Stimulated activated naive B cell treated with anti-CD40 and anti-IgM and Interleukin-4, amounts not matched to agents 10 μg/mL and 1 μg/mL and 100 μg/mL, for 72 hours (primary cell): ENCODE data around the gene TBPL1.
"Not testable (repeated sequence)": the region's sequence is repeated elsewhere in the genome, so short reads cannot be mapped to it uniquely, and the experiment has no call there.

Experiments used
- ATAC-seq, 2 donors: fragments of 150-1000 bp; cut with Tn5 transposase; replicated peaks; 2 replicates each; pipeline ENCODE4 v1.10.0; 2021; ENCODE audit warnings: moderate library complexity in 1 of 2
- DNase-seq: peaks from one replicate; pipeline ENCODE4 v3.0.0; 2021
- H3K27ac Mint-ChIP-seq: one replicate; pipeline ENCODE4 v1.8.0; 2022; ENCODE audit warnings: mild to moderate bottlenecking, mixed read lengths
- H3K27me3 Mint-ChIP-seq, 2 donors: one replicate each; pipeline ENCODE4 v1.8.0; 2022; ENCODE audit warnings: mixed read lengths in 2 of 2
- H3K36me3 Mint-ChIP-seq, 2 donors: one replicate each; pipeline ENCODE4 v1.8.0; 2022; ENCODE audit warnings: mixed read lengths in 2 of 2, mild to moderate bottlenecking in 1 of 2
- H3K4me1 Mint-ChIP-seq, 2 donors: one replicate each; pipeline ENCODE4 v1.8.0; 2022; ENCODE audit warnings: mixed read lengths in 2 of 2, mild to moderate bottlenecking in 1 of 2
- H3K4me3 Mint-ChIP-seq, 2 donors: one replicate each; pipeline ENCODE4 v1.8.0; 2022; ENCODE audit warnings: mild to moderate bottlenecking in 2 of 2, mixed read lengths in 2 of 2, moderate library complexity in 1 of 2
- H3K9me3 Mint-ChIP-seq, 2 donors: one replicate each; pipeline ENCODE4 v1.8.0; 2022; ENCODE audit warnings: mixed read lengths in 2 of 2, mild to moderate bottlenecking in 1 of 2

TBPL1 gene

GRCh38 chr6:133973109-133973971 is 20.3 kb downstream of the TBPL1 start:
- Mint-ChIP-seq H3K4me1 (peaks cover 19 to 34% of the 10 kb centered on the region in 2 donors), H3K4me3 (no peak overlapping the region), H3K36me3 (peaks cover 3 to 5% of the 10 kb centered on the region in 2 donors), H3K9me3 (no peaks in the 10 kb centered on the region), H3K27ac (no peak overlapping the region), H3K27me3 (no peaks in the 10 kb centered on the region)
- ATAC-seq (peak; percentile 50 to 65), DNase-seq (no peak)

GRCh38 chr6:133977983-133978895 is 25.2 kb downstream of the TBPL1 start:
- ATAC-seq, result no peak
- H3K27me3 Mint-ChIP-seq, result no peaks in the 10 kb centered on the region
- H3K4me1 Mint-ChIP-seq, result peaks cover 14 to 25% of the 10 kb centered on the region in 2 donors
- H3K9me3 Mint-ChIP-seq, result no peaks in the 10 kb centered on the region
- DNase-seq, result no peak
- H3K4me3 Mint-ChIP-seq, result no peak overlapping the region
- H3K27ac Mint-ChIP-seq, result no peak overlapping the region
- H3K36me3 Mint-ChIP-seq, result peaks cover 10 to 19% of the 10 kb centered on the region in 2 donors

- DNase-seq (no peak), ATAC-seq (no peak)
- no peak overlapping the region for H3K4me3 Mint-ChIP-seq
- peaks cover 11 to 23% of the 10 kb centered on the region in 2 donors for H3K36me3 Mint-ChIP-seq
- no peaks in the 10 kb centered on the region for H3K27me3 Mint-ChIP-seq
- H3K9me3 Mint-ChIP-seq, result no peaks in the 10 kb centered on the region
- H3K27ac Mint-ChIP-seq, result no peak overlapping the region
- peaks cover 13 to 25% of the 10 kb centered on the region in 2 donors for H3K4me1 Mint-ChIP-seq
Measured at GRCh38 chr6:133978896-133979240, 25.8 kb downstream of the TBPL1 start.

- H3K27me3 Mint-ChIP-seq, H3K4me3 Mint-ChIP-seq, H3K27ac Mint-ChIP-seq, ATAC-seq, DNase-seq, H3K9me3 Mint-ChIP-seq: not testable (repeated sequence)
- Mint-ChIP-seq H3K36me3 (peaks cover 11 to 23% of the 10 kb centered on the region in 2 donors), H3K4me1 (peaks cover 13 to 25% of the 10 kb centered on the region in 2 donors)
Measured at GRCh38 chr6:133979269-133979963, 26.4 kb downstream of the TBPL1 start.

GRCh38 chr6:133980168-133980567 is 27.1 kb downstream of the TBPL1 start:
- Mint-ChIP-seq H3K9me3 (no peaks in the 10 kb centered on the region), H3K27me3 (no peaks in the 10 kb centered on the region), H3K4me1 (peaks cover 13 to 25% of the 10 kb centered on the region in 2 donors), H3K4me3 (no peak overlapping the region), H3K36me3 (peaks cover 15 to 26% of the 10 kb centered on the region in 2 donors), H3K27ac (no peak overlapping the region)
- no peak for DNase-seq
- ATAC-seq, result no peak

GRCh38 chr6:133983099-133983939 is 30.3 kb downstream of the TBPL1 start:
- H3K4me3 Mint-ChIP-seq, result no peak overlapping the region

GRCh38 chr6:133985970-133986369 is 32.9 kb downstream of the TBPL1 start:
- Mint-ChIP-seq H3K36me3 (peaks cover 22 to 39% of the 10 kb centered on the region in 2 donors), H3K9me3 (no peaks in the 10 kb centered on the region), H3K27ac (no peak overlapping the region), H3K4me1 (peaks cover 8 to 10% of the 10 kb centered on the region in 2 donors), H3K4me3 (no peak overlapping the region), H3K27me3 (no peaks in the 10 kb centered on the region)
- no peak for DNase-seq
- ATAC-seq, result no peak

More at GRCh38 chr6:133983099-133983939, 30.3 kb downstream of the TBPL1 start:
- peaks cover 26 to 39% of the 10 kb centered on the region in 2 donors for H3K36me3 Mint-ChIP-seq
- H3K4me1 Mint-ChIP-seq, result peaks cover 8 to 16% of the 10 kb centered on the region in 2 donors
- DNase-seq (no peak), ATAC-seq (peak in 1 of 2 donors; percentile 42)
- no peaks in the 10 kb centered on the region for H3K27me3 Mint-ChIP-seq
- H3K9me3 Mint-ChIP-seq, result no peaks in the 10 kb centered on the region
- no peak overlapping the region for H3K27ac Mint-ChIP-seq

- H3K36me3 Mint-ChIP-seq, result peaks cover 22 to 33% of the 10 kb centered on the region in 2 donors
- no peak overlapping the region for H3K27ac Mint-ChIP-seq
- H3K4me1 Mint-ChIP-seq, result peaks cover 8% of the 10 kb centered on the region in 2 donors
- no peak overlapping the region for H3K4me3 Mint-ChIP-seq
- DNase-seq, result no peak
- H3K27me3 Mint-ChIP-seq, result no peaks in the 10 kb centered on the region
- no peak for ATAC-seq
- H3K9me3 Mint-ChIP-seq, result no peaks in the 10 kb centered on the region
Measured at GRCh38 chr6:133986942-133987341, 33.9 kb downstream of the TBPL1 start.

GRCh38 chr6:133989525-133989924 is 36.5 kb downstream of the TBPL1 start:
- Mint-ChIP-seq H3K4me1 (peaks cover 0 to 2% of the 10 kb centered on the region in 2 donors), H3K27ac (no peak overlapping the region), H3K4me3 (no peak overlapping the region), H3K9me3 (no peaks in the 10 kb centered on the region), H3K27me3 (no peaks in the 10 kb centered on the region), H3K36me3 (peaks cover 16 to 20% of the 10 kb centered on the region in 2 donors)
- DNase-seq, result no peak
- no peak for ATAC-seq

GRCh38 chr6:133990321-133990720 is 37.3 kb downstream of the TBPL1 start:
- Mint-ChIP-seq H3K4me3 (no peak overlapping the region), H3K4me1 (peaks cover 0 to 2% of the 10 kb centered on the region in 2 donors), H3K27ac (no peak overlapping the region), H3K9me3 (no peaks in the 10 kb centered on the region), H3K27me3 (no peaks in the 10 kb centered on the region), H3K36me3 (peaks cover 12 to 17% of the 10 kb centered on the region in 2 donors)
- DNase-seq, result no peak
- ATAC-seq, result no peak

GRCh38 chr6:133991096-133991593 is 38.1 kb downstream of the TBPL1 start:
- Mint-ChIP-seq H3K27me3 (no peaks in the 10 kb centered on the region), H3K9me3 (no peaks in the 10 kb centered on the region), H3K36me3 (peaks cover 7 to 10% of the 10 kb centered on the region in 2 donors), H3K4me1 (peaks cover 0 to 2% of the 10 kb centered on the region in 2 donors), H3K4me3 (no peak overlapping the region), H3K27ac (no peak overlapping the region)
- no peak for DNase-seq
- ATAC-seq, result no peak

GRCh38 chr6:133992992-133993680 is 40.1 kb downstream of the TBPL1 start:
- Mint-ChIP-seq H3K36me3 (peaks cover 1 to 4% of the 10 kb centered on the region in 2 donors), H3K4me1 (peaks cover 0 to 2% of the 10 kb centered on the region in 2 donors), H3K27me3 (no peaks in the 10 kb centered on the region)

GRCh38 chr6:133995296-133995695 is 42.3 kb downstream of the TBPL1 start:
- Mint-ChIP-seq H3K27ac (no peak overlapping the region), H3K4me3 (no peak overlapping the region), H3K9me3 (no peaks in the 10 kb centered on the region), H3K27me3 (no peaks in the 10 kb centered on the region), H3K36me3 (peaks cover 0 to 1% of the 10 kb centered on the region in 2 donors), H3K4me1 (peaks cover 0 to 2% of the 10 kb centered on the region in 2 donors)
- no peak for ATAC-seq
- DNase-seq, result no peak

More at GRCh38 chr6:133992992-133993680, 40.1 kb downstream of the TBPL1 start:
- Mint-ChIP-seq H3K27ac (no peak overlapping the region), H3K9me3 (no peaks in the 10 kb centered on the region), H3K4me3 (no peak overlapping the region)
- DNase-seq, result no peak
- no peak for ATAC-seq
